CD1c-positive myeloid dendritic cell (primary cell): ENCODE measurements around the gene POLD2.

Experiments
- DNase-seq: peaks from one replicate; pipeline ENCODE4 v3.0.0-alpha.2; 2016; ENCODE audit errors: extremely low spot score

The POLD2 gene

GRCh38 chr7:44114586-44115310 is 8.6 kb downstream of the POLD2 start:
- DNase-seq = no peak

GRCh38 chr7:44113764-44114354 is 9.5 kb downstream of the POLD2 start:
- DNase-seq = no peak

GRCh38 chr7:44112997-44113763 is 10.2 kb downstream of the POLD2 start:
- no peak for DNase-seq

GRCh38 chr7:44112231-44112996 is 10.9 kb downstream of the POLD2 start:
- no peak for DNase-seq

- no peak for DNase-seq
Observed at GRCh38 chr7:44111761-44112160, 11.6 kb downstream of the POLD2 start.

GRCh38 chr7:44110719-44111635 is 12.4 kb downstream of the POLD2 start:
- no peak for DNase-seq

GRCh38 chr7:44109991-44110390 is 13.4 kb downstream of the POLD2 start:
- DNase-seq = no peak

GRCh38 chr7:44108768-44109750 is 14.3 kb downstream of the POLD2 start:
- DNase-seq = no peak

GRCh38 chr7:44107961-44108767 is 15.2 kb downstream of the POLD2 start:
- no peak for DNase-seq

GRCh38 chr7:44107116-44107960 is 16.0 kb downstream of the POLD2 start:
- DNase-seq = no peak

GRCh38 chr7:44106311-44107065 is 16.9 kb downstream of the POLD2 start:
- DNase-seq = no peak

GRCh38 chr7:44105832-44106231 is 17.5 kb downstream of the POLD2 start:
- no peak for DNase-seq

GRCh38 chr7:44104860-44105771 is 18.2 kb downstream of the POLD2 start:
- no peak for DNase-seq

- no peak for DNase-seq
Observed at GRCh38 chr7:44103923-44104859, 19.2 kb downstream of the POLD2 start, which contains the start of gene AEBP1. Gene AEBP1 (plus strand): TSS chr7:44104345. CDS start chr7:44104666, 321 bp downstream.

- DNase-seq = no peak
Observed at GRCh38 chr7:44103566-44103922, 19.8 kb downstream of the POLD2 start.
